ENCODE data around the gene ATXN1.

ATXN1 gene

GRCh38 chr6:16345449-16346330 is 415.6 kb downstream of the ATXN1 start:
- no peak for FAIRE-seq

- FAIRE-seq = no peak
These were observed 416.5 kb downstream of the ATXN1 start for GRCh38 chr6:16344756-16345155.

GRCh38 chr6:16343593-16343992 is 417.7 kb downstream of the ATXN1 start:
- FAIRE-seq = no peak

- no peak for FAIRE-seq
These were observed 422.0 kb downstream of the ATXN1 start for GRCh38 chr6:16339265-16339587.

GRCh38 chr6:16338577-16339264 is 422.5 kb downstream of the ATXN1 start:
- no peak for FAIRE-seq

- no peak for FAIRE-seq
These were observed 423.8 kb downstream of the ATXN1 start for GRCh38 chr6:16337295-16337975.

- FAIRE-seq = no peak
These were observed 424.4 kb downstream of the ATXN1 start for GRCh38 chr6:16336911-16337294.

GRCh38 chr6:16336056-16336818 is 425.0 kb downstream of the ATXN1 start:
- FAIRE-seq = no peak

- no peak for FAIRE-seq
These were observed 426.1 kb downstream of the ATXN1 start for GRCh38 chr6:16335176-16335575.

- no peak for FAIRE-seq
These were observed 426.6 kb downstream of the ATXN1 start for GRCh38 chr6:16334671-16335070.

- FAIRE-seq = no peak
These were observed 427.7 kb downstream of the ATXN1 start for GRCh38 chr6:16333580-16333979.

- FAIRE-seq = peak; percentile 8
These were observed 429.1 kb downstream of the ATXN1 start for GRCh38 chr6:16332175-16332542.

- no peak for FAIRE-seq
These were observed 429.7 kb downstream of the ATXN1 start for GRCh38 chr6:16331384-16332174.

- FAIRE-seq = no peak
These were observed 432.0 kb downstream of the ATXN1 start for GRCh38 chr6:16329233-16329632.

- FAIRE-seq = no peak
These were observed 433.4 kb downstream of the ATXN1 start for GRCh38 chr6:16327777-16328325.

GRCh38 chr6:16326971-16327776 is 434.1 kb downstream of the ATXN1 start:
- FAIRE-seq = no peak

- no peak for FAIRE-seq
These were observed 434.7 kb downstream of the ATXN1 start for GRCh38 chr6:16326531-16326930.

GRCh38 chr6:16324606-16325225 is 436.5 kb downstream of the ATXN1 start:
- FAIRE-seq = no peak

- no peak for FAIRE-seq
These were observed 437.1 kb downstream of the ATXN1 start for GRCh38 chr6:16324184-16324583.

GRCh38 chr6:16322666-16323312 is 438.5 kb downstream of the ATXN1 start:
- no peak for FAIRE-seq
